ENCODE data around the gene WWOX. TPM values are rescaled to one million over a fixed set of nuclear protein-coding genes. Genes with fewer than 3 reads are reported as not detected.

The WWOX gene
- total and polyA plus RNA-seq, 2 of the 13 experiments (the other 11 are each of a cell fraction or from before 2014, with no cell fraction given): 9.1 to 37.4 TPM

GRCh38 chr16:78099271-78100111 is at the start of gene WWOX (continued):
- TF ChIP-seq ARID3A (IDR thresholded peaks at IDR 0.05; ENCODE audit: low read depth, low read length) (peak; percentile 8; the same call in 1 of the 2 replicates), MEIS2 (CRISPR knock-in tag; IDR thresholded peaks at IDR 0.05) (peak; percentile 83), PHF8 (CRISPR knock-in tag; IDR thresholded peaks at IDR 0.05) (peak; percentile 99), THAP11 (CRISPR knock-in tag; IDR thresholded peaks at IDR 0.05) (peak; percentile 98), RARA (CRISPR knock-in tag; IDR thresholded peaks at IDR 0.05) (peak; percentile 47; the same call in 1 of the 2 replicates), SNAPC2 (CRISPR knock-in tag; IDR thresholded peaks at IDR 0.05) (peak; percentile 84; the same call in 1 of the 2 replicates), HINFP (CRISPR knock-in tag; IDR thresholded peaks at IDR 0.05; ENCODE audit: low read depth) (peak; percentile 94), KLF6 (CRISPR knock-in tag; IDR thresholded peaks at IDR 0.05) (peak; percentile 92), ZNF382 (CRISPR knock-in tag; IDR thresholded peaks at IDR 0.05; ENCODE audit: borderline replicate concordance) (no peak), ZBTB1 (CRISPR knock-in tag; IDR thresholded peaks at IDR 0.05; ENCODE audit: borderline replicate concordance) (no peak), ZNF878 (CRISPR knock-in tag; IDR thresholded peaks at IDR 0.05) (peak; percentile 83; the same call in 1 of the 2 replicates), NR1H2 (CRISPR knock-in tag; IDR thresholded peaks at IDR 0.05; ENCODE audit: borderline replicate concordance, low read depth) (peak; percentile 20; the same call in 1 of the 2 replicates), ZNF101 (CRISPR knock-in tag; IDR thresholded peaks at IDR 0.05; ENCODE audit: borderline replicate concordance, low read depth) (no peak; the same call in 1 of the 2 replicates), ZNF567 (CRISPR knock-in tag; IDR thresholded peaks at IDR 0.05; ENCODE audit: borderline replicate concordance) (peak; percentile 92), ZFP36 (IDR thresholded peaks at IDR 0.05; ENCODE audit: borderline replicate concordance, low read depth, low read length, partially characterized antibody) (no peak), PAWR (CRISPR knock-in tag; IDR thresholded peaks at IDR 0.05; ENCODE audit: borderline replicate concordance) (0 out of 2 replicates have a peak, but pooled peaks have one; percentile 84), ZNF709 (CRISPR knock-in tag; IDR thresholded peaks at IDR 0.05) (peak; percentile 94), ATF1 (CRISPR knock-in tag; IDR thresholded peaks at IDR 0.05) (peak; percentile 68; the same call in 1 of the 2 replicates), RARG (CRISPR knock-in tag; IDR thresholded peaks at IDR 0.05; ENCODE audit: low read depth) (peak; percentile 96; the same call in 1 of the 2 replicates), PTBP1 (IDR thresholded peaks at IDR 0.05; ENCODE audit: low read depth, low read length, poor library complexity, severe bottlenecking) (peak; percentile 80), PCBP2 (optimal IDR thresholded peaks at IDR 0.05; ENCODE audit: low read depth, low read length, poor library complexity, severe bottlenecking) (no peak), ZNF441 (CRISPR knock-in tag; IDR thresholded peaks at IDR 0.05; ENCODE audit: borderline replicate concordance) (peak; percentile 95), ZNF761 (CRISPR knock-in tag; conservative IDR thresholded peaks at IDR 0.05) (peak; percentile 97), ZFY (CRISPR knock-in tag; IDR thresholded peaks at IDR 0.05) (peak; percentile 96)
- TF ChIP-seq, protein P1, sequence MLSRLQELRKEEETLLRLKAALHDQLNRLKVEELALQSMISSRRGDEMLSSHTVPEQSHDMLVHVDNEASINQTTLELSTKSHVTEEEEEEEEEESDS (CRISPR knock-in tag; IDR thresholded peaks at IDR 0.05; ENCODE audit: borderline replicate concordance): 0 out of 2 replicates have a peak, but pooled peaks have one; percentile 26
- TF ChIP-seq, protein P2, sequence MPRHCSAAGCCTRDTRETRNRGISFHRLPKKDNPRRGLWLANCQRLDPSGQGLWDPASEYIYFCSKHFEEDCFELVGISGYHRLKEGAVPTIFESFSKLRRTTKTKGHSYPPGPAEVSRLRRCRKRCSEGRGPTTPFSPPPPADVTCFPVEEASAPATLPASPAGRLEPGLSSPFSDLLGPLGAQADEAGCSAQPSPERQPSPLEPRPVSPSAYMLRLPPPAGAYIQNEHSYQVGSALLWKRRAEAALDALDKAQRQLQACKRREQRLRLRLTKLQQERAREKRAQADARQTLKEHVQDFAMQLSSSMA (CRISPR knock-in tag; IDR thresholded peaks at IDR 0.05): peak; percentile 93; the same call in 1 of the 2 replicates
